HepG2 (cell line): Measurements from ENCODE around the gene PLEKHG4B. TPM values are rescaled to one million over a fixed set of nuclear protein-coding genes. Genes with fewer than 3 reads are reported as not detected.

Experiments used
- ATAC-seq: fragments of 200-7000 bp; cut with Tn5 transposase; 3 replicates; pipeline ENCODE4 v1.9.1; 2020; ENCODE audit warnings: mild to moderate bottlenecking, moderate library complexity
- BruUV-seq: library from RNA; stranded (reverse); fragments of 400-500 nt; replicated peaks from 2 replicates; lab custom pipeline; 2021; lab: Mats Ljungman, UMichigan
- CTCF ChIA-PET: fragments of 300-600 bp; formaldehyde crosslinking; extraction: SDS; loops from one replicate; lab custom pipeline; 2021; ENCODE audit warnings: low total read pairs, inconsistent platforms, low intra/inter-chr PET ratio; lab: Yijun Ruan, JAX
- POLR2A ChIA-PET: fragments of 350-600 bp; sonication (Branson Sonifier 250); formaldehyde crosslinking; loops from one replicate; lab custom pipeline; 2020; ENCODE audit warnings: antibody characterized with exemption, inconsistent platforms; lab: Yijun Ruan, JAX
- DNase-seq: peaks from one replicate; pipeline ENCODE4 v3.0.0-alpha.2; 2015; ENCODE audit warnings: low spot score
- FAIRE-seq: peaks from 3 replicates; lab custom pipeline; 2011; peaks lifted over from hg19 to GRCh38; lab: Jason Lieb, UNC
- H2AFZ ChIP-seq: one replicate; pipeline ENCODE4 v1.6.1; 2011; ENCODE audit warnings: low read length, inconsistent platforms
- H3K27ac ChIP-seq: fragments of 300-600 bp; 3 replicates; pipeline ENCODE4 v1.8.0; 2011; ENCODE audit warnings: mixed run types, mild to moderate bottlenecking, mixed read lengths, low read length, inconsistent platforms; ENCODE audit not compliant: insufficient read depth; ENCODE audit errors: extremely low read length
- H3K27me3 ChIP-seq, 2 experiments: fragments of 200-600 bp in 1 of 2; 2 replicates in 1 of 2; 3 replicates in 1 of 2; pipeline versions ENCODE4 v1.6.0 to v1.8.0; 2011; ENCODE audit warnings: low read length in 2 of 2, mild to moderate bottlenecking in 2 of 2, moderate library complexity in 2 of 2, inconsistent platforms in 1 of 2; ENCODE audit not compliant: insufficient read depth in 2 of 2, control insufficient read depth in 1 of 2
- H3K36me3 ChIP-seq, 2 experiments: fragments of 200-600 bp in 1 of 2; replicated peaks in 1 of 2; 2 replicates in 1 of 2; 3 replicates in 1 of 2; pipeline versions ENCODE4 v1.5.1 to v1.8.0; 2011; ENCODE audit warnings: low read length in 2 of 2, inconsistent platforms in 1 of 2; ENCODE audit not compliant: insufficient read depth in 2 of 2, control insufficient read depth in 1 of 2
- H3K4me1 ChIP-seq: 2 replicates; pipeline ENCODE4 v1.5.1; 2012; ENCODE audit warnings: low read length, inconsistent platforms; ENCODE audit not compliant: insufficient read depth
- H3K4me2 ChIP-seq: 2 replicates; pipeline ENCODE4 v1.6.0; 2011; ENCODE audit warnings: low read depth, low read length, inconsistent platforms
- H3K4me3 ChIP-seq, 3 experiments: fragments of 200-600 bp in 1 of 3; sonication (generic), shearing (Covaris generic) in 1 of 3; replicated peaks in 1 of 3; 2 replicates each; pipeline ENCODE4 v1.5.1; 2011 to 2016; ENCODE audit warnings: low read length in 3 of 3, inconsistent platforms in 2 of 3, low read depth in 2 of 3, mild to moderate bottlenecking in 2 of 3, control low read depth in 1 of 3, mixed read lengths in 1 of 3; ENCODE audit not compliant: insufficient read depth in 1 of 3
- H3K79me2 ChIP-seq: one replicate; pipeline ENCODE4 v1.6.1; 2011; ENCODE audit warnings: low read length, inconsistent platforms; ENCODE audit not compliant: insufficient read depth
- H3K9ac ChIP-seq: 2 replicates; pipeline ENCODE4 v1.6.0; 2011; ENCODE audit warnings: mild to moderate bottlenecking, low read depth, low read length, inconsistent platforms; ENCODE audit not compliant: insufficient read depth
- H3K9me3 ChIP-seq: 2 replicates; pipeline ENCODE4 v1.5.1; 2012; ENCODE audit warnings: mild to moderate bottlenecking, low read length
- H4K20me1 ChIP-seq: 2 replicates; pipeline ENCODE4 v1.6.0; 2011; ENCODE audit warnings: inconsistent platforms, mild to moderate bottlenecking, low read length, moderate library complexity; ENCODE audit not compliant: insufficient read depth
- AKAP8 ChIP-seq: sonication (generic); formaldehyde crosslinking; IDR thresholded peaks from 2 replicates; pipeline ENCODE4 v1.5.1; 2020; ENCODE audit warnings: mild to moderate bottlenecking, missing genetic modification reagents
- CENPBD1 ChIP-seq: sonication (generic); formaldehyde crosslinking; IDR thresholded peaks from 2 replicates; pipeline ENCODE4 v1.8.0; 2022; ENCODE audit warnings: missing genetic modification reagents, low read depth, mild to moderate bottlenecking, borderline replicate concordance
- CHD4 ChIP-seq: fragments of 200-600 bp; sonication (generic); IDR thresholded peaks from 2 replicates; pipeline ENCODE4 v1.7.0; 2017; ENCODE audit warnings: mild to moderate bottlenecking, low read length, borderline replicate concordance
- DR1 ChIP-seq: sonication (generic); formaldehyde crosslinking; IDR thresholded peaks from 2 replicates; pipeline ENCODE4 v1.8.0; 2021; ENCODE audit warnings: mild to moderate bottlenecking, missing genetic modification reagents, inconsistent platforms
- NAIF1 ChIP-seq: sonication (generic); formaldehyde crosslinking; IDR thresholded peaks from 2 replicates; pipeline ENCODE4 v1.5.0; 2020; ENCODE audit warnings: mild to moderate bottlenecking, missing genetic modification reagents, borderline replicate concordance
- ZFP90 ChIP-seq: sonication (generic); formaldehyde crosslinking; IDR thresholded peaks from 2 replicates; pipeline ENCODE4 v1.8.0; 2022; ENCODE audit warnings: missing genetic modification reagents, mild to moderate bottlenecking, inconsistent platforms, borderline replicate concordance
- ZKSCAN8 ChIP-seq: IDR thresholded peaks from 2 replicates; pipeline ENCODE4 v1.6.1; 2016; ENCODE audit warnings: borderline replicate concordance, missing genetic modification reagents, missing compliant biosample characterization
- ZNF329 ChIP-seq: sonication (generic); formaldehyde crosslinking; IDR thresholded peaks from 2 replicates; pipeline ENCODE4 v1.9.0; 2021; ENCODE audit warnings: low read depth, mild to moderate bottlenecking, missing genetic modification reagents
- ZNF572 ChIP-seq: sonication (generic); formaldehyde crosslinking; IDR thresholded peaks from 2 replicates; pipeline ENCODE4 v1.5.1; 2020; ENCODE audit warnings: mild to moderate bottlenecking, missing genetic modification reagents
- in situ Hi-C: cut with HindIII; loops from 2 replicates; pipeline ENCODE4 v1.10.0; 2017; ENCODE audit warnings: low pct_unique_long_range_greater_than_20kb; ENCODE audit not compliant: extremely low pct_ligation_motif_present
- intact Hi-C: fragments of 100-400 bp; cut with micrococcal nuclease; formaldehyde crosslinking; loops from one replicate; pipeline ENCODE4 v1.10.0; 2022; ENCODE audit not compliant: unreplicated experiment
- polyA plus RNA-seq, 8 experiments: library from polyadenylated mRNA; depleted of rRNA in 3 of 8; stranded (reverse) in 7 of 8; unstranded in 1 of 8; fragments of >200 nt; fragmentation: Illumina TruSeq in 4 of 8; extraction: Trizol in 4 of 8; gene quantifications; 2 replicates each; pipeline versions ENCODE4 v1.2.1 to v1.2.3, GENCODE V29; 2011 to 2016; ENCODE audit warnings: low read depth in 4 of 8, missing spikeins in 1 of 8, mixed read lengths in 1 of 8; ENCODE audit not compliant: insufficient read depth in 1 of 8
- total RNA-seq, 5 experiments: library from RNA; depleted of rRNA; stranded (reverse); fragments of >200 nt; fragmentation: Illumina TruSeq; extraction: Trizol; gene quantifications; 2 replicates each; pipeline ENCODE4 v1.2.3, GENCODE V29; 2016; ENCODE audit warnings: low read depth in 1 of 5
- TF ChIP-seq, protein P1 (sequence below), 2 experiments: sonication (generic) in 1 of 2; formaldehyde crosslinking in 1 of 2; IDR thresholded peaks; 2 replicates each; pipeline versions ENCODE4 v1.5.1 to v1.6.1; 2011 to 2020; ENCODE audit warnings: borderline replicate concordance in 1 of 2, low read depth in 1 of 2, low read length in 1 of 2, mild to moderate bottlenecking in 1 of 2, missing genetic modification reagents in 1 of 2, moderate library complexity in 1 of 2

PLEKHG4B gene
- total and polyA plus RNA-seq, 2 of the 13 experiments (the other 11 are each of a cell fraction or from before 2014, with no cell fraction given) = 0.09 TPM; not detected in 1

- TF ChIP-seq NAIF1 (CRISPR knock-in tag) = no peak
- TF ChIP-seq ZNF329 (CRISPR knock-in tag) = no peak
- TF ChIP-seq ZFP90 (CRISPR knock-in tag) = no peak
- no peak for TF ChIP-seq CENPBD1
- TF ChIP-seq ZNF572 (CRISPR knock-in tag) = no peak
- TF ChIP-seq CHD4 = no peak
- TF ChIP-seq, protein P1, sequence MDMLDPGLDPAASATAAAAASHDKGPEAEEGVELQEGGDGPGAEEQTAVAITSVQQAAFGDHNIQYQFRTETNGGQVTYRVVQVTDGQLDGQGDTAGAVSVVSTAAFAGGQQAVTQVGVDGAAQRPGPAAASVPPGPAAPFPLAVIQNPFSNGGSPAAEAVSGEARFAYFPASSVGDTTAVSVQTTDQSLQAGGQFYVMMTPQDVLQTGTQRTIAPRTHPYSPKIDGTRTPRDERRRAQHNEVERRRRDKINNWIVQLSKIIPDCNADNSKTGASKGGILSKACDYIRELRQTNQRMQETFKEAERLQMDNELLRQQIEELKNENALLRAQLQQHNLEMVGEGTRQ (IDR thresholded peaks at IDR 0.05; ENCODE audit: low read depth, low read length) = no peak
- TF ChIP-seq, protein P1 (CRISPR knock-in tag; IDR thresholded peaks at IDR 0.05; ENCODE audit: borderline replicate concordance) = no peak
- TF ChIP-seq AKAP8 (CRISPR knock-in tag) = no peak
Measured at GRCh38 chr5:204001-204400, 112.0 kb downstream of the PLEKHG4B start (continued).

GRCh38 chr5:204462-204861, 112.5 kb downstream of the PLEKHG4B start:
- H3K4me3 ChIP-seq = no peak overlapping the region
- no peak overlapping the region for H2AFZ ChIP-seq
- FAIRE-seq (no peak), ATAC-seq (no peak), DNase-seq (no peak)
- TF ChIP-seq ZKSCAN8 (CRISPR knock-in tag) (0 out of 2 replicates have a peak, but pooled peaks have one; percentile 47), DR1 (no peak)
- ChIA-PET CTCF (no interaction called here), POLR2A (interaction anchor here (1.9 kb wide), 1 partner anchor 13 kb away, joined by 4 read pairs; the partner anchor contains the start of genes CCDC127 and SDHA)
- intact Hi-C loops = no loop called here
- H3K79me2 ChIP-seq = peaks cover 17% of the 10 kb centered on the region
- no peaks in the 10 kb centered on the region for H3K27me3 ChIP-seq
- BruUV-seq = no TSS peak
- H4K20me1 ChIP-seq = peaks cover 11% of the 10 kb centered on the region; the same call in 1 of the 2 replicates
- H3K27ac ChIP-seq = no peak overlapping the region
- in situ Hi-C loops = no loop called here
- no peaks in the 10 kb centered on the region for H3K9me3 ChIP-seq
- H3K36me3 ChIP-seq = peaks cover 15 to 40% of the 10 kb centered on the region in 2 experiments; a peak in 4 of 5 replicates
- H3K4me1 ChIP-seq = no peaks in the 10 kb centered on the region
- no peak overlapping the region for H3K9ac ChIP-seq
- no peak overlapping the region for H3K4me2 ChIP-seq
